HG02885 (cell line): Measurements from ENCODE around the gene SGMS1.
"Not testable (repeated sequence)": the region's sequence is repeated elsewhere in the genome, so short reads cannot be mapped to it uniquely, and the experiment has no call there.

ENCODE experiments used
- ATAC-seq: cut with Tn5 transposase; IDR thresholded peaks from one replicate; pipeline ENCODE4 v1.9.1; 2021; ENCODE audit warnings: mild to moderate bottlenecking; ENCODE audit not compliant: unreplicated experiment, poor library complexity

SGMS1 gene

DNA sequence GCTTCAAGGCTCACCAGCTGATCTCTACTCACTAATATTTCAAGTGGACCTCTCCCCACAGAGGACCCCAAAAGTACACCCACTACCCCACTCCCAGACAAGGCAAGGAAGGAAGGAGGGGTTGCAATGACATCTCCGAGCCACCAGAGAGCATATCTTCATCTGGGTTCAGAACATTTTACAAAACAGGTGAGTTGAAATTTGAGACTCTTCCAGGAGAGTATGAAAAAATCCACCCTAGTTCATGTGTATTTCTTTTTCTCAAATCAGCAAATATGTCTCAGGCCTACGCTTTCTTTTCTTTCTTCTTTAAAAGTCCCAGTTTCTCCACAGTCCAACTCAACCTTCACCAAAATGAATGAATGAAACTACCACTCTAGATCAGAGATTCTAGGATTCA, 61.9 kb downstream of the SGMS1 start:
- no peak for ATAC-seq

DNA sequence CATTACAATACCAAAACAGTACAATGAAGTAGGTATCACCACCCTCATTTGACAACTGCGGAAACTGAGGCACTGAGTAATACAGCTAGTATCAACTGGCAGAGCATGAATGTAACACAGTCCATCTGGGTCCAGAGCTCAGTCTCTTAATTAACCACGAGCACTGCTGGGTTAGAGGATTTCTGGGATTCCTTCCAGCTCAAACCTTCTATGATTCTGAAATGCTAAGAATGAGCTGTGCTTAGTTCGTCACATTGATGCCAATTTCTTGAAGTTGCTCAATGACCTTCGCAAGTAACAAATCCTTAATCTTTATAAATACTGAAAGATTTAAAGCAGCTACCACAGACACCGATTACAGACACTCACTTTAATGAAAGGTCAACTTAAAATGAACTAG, 62.5 kb downstream of the SGMS1 start:
- no peak for ATAC-seq

DNA sequence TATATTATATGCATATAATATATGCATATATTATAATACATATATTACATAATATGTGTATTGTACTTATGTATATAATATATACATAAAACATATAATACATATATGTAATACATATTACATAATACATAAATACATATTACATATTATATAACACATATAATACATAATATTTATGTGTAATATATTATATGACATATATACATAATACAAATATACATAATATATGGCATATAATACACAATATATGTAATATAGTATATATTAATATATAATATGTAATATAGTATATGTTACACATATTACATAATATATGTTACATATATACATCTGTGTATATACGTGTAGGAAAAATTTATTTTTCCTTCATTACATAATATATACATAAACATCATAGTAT, 63.4 kb downstream of the SGMS1 start:
- no peak for ATAC-seq

DNA sequence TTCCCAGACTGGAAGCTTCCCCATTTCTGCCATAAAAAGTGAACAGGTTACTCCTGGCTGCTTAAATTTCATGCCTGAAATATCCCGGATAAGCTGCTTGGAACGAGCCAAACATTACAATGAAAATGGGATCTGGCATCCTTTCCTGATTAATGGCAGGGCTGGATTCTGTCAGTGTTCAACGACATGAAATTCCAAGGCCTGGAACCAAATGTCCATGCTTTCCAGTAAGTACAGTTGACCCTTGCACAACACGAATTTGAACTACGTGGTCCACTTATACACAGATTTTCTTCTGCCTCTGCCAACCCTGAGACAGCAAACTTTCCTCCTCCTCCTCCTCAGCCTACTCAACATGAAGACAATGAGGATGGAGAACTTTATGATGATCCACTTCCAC, 65.4 kb downstream of the SGMS1 start:
- no peak for ATAC-seq

DNA sequence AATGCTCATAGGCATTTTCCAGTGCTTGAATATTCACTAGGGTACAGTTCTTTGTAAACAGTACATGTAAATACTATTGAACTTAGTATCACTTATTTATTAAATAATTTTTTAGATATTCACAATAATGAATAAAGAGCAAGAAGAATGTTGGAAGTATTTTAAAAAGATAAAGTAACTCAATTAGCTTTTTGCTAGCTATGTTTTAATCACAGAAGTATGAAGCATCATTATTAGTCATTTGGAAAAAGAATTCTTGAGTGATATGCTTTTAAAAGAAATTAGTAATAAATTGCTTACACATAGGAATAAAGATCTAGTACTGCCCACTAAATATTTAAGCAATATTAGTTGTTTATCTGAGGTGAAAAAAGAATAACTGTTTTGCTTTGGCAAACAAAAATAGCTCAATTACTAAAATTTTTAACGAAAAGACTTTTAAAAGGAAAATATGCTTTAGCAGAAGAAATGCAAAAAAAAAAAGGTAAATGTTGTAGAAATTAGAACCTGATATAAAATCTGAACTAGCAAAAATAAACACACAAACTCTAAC, 66.5 kb downstream of the SGMS1 start:
- no peak for ATAC-seq

DNA sequence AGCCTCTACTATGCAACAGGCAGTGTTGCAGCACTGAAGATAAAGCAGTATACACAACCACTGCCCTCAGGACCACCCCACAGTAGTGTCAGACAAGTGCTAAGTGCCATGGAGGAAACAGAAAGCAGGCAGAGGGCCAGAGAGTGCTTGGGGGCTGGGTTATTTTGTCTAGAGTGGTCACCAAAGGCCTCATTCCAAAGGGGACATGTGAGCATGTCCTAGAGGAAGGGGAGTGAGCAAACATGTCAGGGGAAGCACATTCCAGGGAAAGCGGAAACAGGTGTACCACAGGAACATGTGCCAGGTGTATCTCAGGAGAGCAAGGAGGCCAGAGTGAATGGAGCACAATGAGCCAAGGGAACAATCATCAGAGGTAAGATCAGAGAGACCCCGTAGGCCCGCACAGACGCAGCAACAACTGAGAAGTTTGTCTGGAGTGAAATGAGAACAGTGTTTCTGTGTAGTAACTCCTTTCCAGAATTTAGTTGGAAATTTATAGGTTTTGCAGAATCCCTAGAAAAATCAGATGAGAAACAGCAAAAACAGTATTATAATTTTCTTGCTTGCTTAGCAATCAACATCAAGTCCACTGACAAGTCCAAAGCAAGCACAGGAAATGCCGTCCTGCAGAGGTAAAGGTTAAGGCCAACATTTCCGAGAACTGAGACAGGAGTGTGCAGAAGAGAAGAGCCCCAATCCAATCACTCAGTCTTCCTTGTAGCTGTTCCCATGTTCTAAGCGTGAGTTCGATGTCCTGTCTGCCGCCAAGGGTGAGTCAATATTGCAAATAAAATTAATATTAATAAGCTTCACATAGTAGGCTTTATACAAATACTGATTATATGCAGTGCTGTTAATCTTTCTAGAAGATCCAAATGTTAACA, 67.3 kb downstream of the SGMS1 start:
- ATAC-seq: no peak

DNA sequence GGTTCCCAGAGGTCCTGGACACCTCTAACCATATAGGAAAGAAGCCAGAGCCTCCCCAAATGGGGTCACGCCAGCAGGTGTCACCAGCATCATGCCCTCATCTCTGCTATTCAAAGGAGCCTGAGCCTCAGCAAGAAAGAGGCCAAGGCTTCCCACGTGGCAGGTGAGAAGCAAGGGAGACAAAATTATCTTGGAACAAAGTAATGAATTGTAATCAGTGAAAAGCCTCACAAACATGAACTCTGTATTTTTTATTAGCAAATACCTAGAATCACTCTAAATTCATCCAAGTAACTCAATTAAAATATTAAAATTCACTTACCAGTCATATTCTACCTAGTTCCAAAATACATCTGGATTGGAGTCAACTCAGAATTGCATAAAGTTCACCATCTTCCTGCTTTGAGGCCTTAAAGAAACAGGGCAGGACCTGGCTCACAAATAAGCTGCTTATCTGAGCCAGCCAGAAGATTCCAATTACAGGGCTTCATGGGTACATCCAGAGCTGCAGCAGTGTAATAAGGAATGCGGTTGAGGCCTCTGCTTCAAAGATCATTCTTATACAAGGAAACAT, 68.7 kb downstream of the SGMS1 start:
- ATAC-seq: peak; percentile 58

DNA sequence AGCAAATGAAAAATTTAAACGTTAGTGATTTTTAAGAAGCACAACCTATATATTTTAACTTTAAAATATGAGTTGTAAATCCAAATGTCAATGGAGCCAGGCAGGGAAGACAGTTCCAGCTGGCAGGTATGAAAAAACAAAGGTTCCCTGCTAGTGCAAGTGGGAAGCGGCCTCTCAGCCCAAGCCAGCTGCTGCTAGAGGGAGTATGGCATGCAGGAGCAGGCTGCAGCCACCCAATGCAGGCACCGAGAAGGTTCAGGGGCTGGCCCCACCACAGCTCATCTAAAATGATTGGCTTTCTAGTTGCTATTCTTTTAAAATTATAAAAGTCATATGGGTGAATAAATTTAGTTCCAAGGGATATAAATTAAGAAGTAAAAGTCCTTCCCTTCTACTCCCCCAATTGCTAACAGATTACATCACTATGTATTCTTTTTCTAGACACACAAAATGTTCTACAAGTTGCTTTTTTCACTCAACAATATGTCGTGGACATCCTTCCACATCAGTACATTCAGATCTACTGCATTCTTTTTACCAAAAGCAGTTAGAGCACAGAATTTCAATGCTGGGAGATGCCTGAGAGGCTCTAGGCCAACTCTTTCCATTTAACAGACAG, 69.3 kb downstream of the SGMS1 start:
- ATAC-seq: peak; percentile 3

DNA sequence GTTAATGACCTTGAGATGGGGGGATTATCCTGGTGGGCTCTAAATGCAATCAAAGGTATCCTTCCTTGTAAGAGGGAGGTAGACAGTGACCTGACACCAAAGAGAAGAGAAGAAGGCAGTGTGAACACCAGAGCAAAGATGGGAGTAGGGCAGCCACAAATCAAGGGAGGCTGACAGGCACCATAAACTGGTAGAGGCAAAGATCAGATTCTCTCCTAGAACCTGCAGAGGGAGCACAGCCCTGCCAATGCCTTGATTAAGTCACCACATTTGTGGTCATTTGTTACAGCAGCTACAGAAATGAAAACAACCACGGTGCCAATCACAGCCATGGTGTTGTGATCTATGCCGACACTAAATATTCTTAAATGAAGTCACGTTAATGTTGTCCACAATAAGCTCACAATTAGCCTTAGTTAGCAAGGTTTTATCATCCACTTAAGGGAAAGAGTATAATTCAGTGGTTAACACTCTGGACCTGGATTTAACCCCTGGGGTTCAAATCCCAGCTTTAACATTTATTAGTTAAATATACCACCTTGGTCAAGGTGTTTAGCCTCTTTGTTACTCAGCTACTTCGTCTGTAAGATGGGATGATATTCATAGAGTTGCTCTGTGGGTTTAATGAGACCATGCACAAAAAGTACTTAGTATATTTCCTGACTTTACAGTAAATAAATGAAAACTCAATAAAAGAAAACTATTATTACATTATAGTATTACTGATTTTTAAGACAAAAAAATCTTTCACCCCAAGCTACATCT, 70.8 kb downstream of the SGMS1 start:
- peak; percentile 67 for ATAC-seq

DNA sequence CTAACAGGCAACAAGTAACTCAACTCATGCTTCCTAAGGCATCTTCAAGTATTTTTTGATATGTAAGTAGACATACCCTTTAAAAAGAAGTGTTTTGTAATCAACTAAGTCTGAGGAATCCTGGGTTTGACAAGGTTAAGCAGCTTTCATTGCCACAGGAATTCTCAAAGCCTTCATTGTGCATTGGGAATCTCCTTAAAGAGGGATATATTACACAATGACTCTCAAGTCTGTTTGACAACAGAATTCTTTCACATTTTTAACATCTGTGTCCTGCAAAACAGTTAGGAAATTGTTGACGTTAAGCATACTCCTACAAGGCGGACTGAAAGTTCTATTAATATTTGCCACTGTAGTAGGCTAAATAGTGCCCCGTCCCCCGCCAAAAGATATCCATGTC, 71.4 kb downstream of the SGMS1 start:
- ATAC-seq: no peak

DNA sequence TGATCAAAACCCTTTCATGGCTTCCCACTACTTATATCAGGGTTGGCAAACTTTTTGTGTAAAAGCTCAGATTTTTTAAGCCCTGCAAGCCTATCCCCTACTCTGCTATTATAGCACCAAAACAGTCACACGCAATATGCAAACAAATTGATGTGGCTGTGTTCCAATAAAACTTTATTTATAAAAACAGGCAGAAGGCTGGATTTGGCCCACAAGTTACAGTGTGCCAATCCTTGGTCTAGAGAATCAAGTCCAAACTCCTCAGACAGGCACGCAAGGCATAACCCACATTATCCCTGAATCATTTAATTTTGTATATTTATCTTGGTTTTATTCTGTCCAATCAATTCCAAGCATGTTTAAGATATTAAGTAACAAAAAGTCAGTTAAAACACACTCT, 71.9 kb downstream of the SGMS1 start:
- no peak for ATAC-seq

DNA sequence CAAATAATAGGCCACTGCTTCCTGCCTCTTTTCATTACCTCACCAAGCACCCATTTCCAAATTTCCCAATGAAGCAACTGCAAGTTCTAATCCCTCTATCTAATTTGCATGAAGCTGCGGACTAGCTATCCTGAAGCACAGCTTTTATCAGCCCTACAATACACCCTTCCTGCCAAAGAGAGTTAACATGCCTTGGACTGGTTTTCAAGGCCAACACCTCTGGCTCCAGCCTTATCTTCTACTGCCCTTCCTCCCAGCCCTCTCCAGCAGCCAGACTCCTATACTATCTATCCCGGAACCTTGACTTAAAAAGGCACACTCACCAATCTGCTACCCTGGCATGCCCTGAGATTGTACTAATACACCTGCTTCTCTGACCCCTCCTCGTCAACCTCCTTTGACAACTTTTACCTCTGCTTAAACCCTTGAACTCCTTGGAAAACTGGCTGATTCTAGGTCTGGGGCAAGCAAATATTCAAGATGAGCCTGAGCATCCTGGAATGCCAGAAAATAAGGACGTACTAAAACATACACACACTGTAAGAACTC, 73.4 kb downstream of the SGMS1 start:
- no peak for ATAC-seq

DNA sequence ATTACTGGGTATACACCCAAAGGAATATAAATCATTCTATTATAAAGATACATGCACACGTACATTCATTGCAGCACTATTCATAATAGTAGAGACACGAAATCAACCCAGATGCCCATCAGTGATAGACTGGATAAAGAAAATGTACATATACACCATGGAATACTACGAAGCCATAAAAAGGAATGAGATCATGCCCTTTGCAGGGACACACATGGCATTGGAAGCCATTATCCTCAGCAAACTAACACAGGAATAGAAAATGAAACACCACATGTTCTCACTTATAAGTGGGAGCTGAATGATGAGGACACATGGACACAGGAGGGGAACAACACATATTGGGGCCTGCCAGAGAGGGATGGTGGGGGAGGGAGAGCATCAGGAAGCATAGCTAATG, 74.6 kb downstream of the SGMS1 start:
- ATAC-seq: not testable (repeated sequence)

DNA sequence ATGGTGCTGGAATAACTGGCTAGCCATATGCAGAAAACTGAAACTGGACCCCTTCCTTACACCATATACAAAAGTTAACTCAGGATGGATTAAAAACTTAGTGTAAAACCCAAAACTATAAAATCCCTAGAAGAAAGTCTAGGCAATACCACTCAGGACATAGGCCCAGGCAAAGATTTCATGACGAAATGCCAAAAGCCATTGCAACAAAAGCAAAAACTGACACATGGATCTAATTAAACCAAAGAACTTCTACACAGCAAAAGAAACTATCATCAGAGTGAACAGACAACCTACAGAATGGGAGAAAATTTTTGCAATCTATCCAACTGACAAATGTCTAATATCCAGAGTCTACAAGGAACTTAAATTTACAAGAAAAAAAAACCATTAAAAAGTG, 75.3 kb downstream of the SGMS1 start:
- ATAC-seq: not testable (repeated sequence)

DNA sequence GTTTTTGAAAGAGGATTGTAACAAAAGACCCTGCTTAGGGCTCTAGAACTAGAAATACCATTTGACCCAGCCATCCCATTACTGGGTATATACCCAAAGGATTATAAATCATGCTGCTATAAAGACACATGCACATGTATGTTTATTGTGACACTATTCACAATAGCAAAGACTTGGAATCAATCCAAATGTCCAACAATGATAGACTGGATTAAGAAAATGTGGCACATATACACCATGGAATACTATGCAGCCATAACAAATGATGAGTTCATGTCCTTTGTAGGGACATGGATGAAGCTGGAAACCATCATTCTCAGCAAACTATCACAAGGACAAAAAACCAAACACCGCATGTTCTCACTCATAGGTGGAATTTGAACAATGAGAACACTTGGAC, 77.5 kb downstream of the SGMS1 start:
- not testable (repeated sequence) for ATAC-seq

DNA sequence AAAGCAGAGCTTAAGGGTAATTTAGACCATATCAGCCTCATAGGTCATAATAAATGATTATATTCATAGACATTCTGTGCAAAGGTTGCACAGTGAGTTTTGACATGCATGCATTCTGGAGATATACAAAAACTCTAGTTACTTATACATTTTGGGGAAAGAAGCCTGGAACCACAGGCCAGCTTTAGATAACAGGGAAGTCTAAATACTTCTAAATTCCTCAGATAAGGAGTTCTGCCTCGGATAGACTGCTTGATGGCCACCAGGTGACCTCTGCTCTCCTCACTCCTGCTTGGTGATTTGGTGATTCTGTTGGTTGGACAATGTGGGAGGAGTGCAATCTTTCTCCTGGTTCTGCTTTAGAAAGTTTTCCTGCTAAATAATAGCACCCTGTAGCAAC, 77.9 kb downstream of the SGMS1 start:
- no peak for ATAC-seq

DNA sequence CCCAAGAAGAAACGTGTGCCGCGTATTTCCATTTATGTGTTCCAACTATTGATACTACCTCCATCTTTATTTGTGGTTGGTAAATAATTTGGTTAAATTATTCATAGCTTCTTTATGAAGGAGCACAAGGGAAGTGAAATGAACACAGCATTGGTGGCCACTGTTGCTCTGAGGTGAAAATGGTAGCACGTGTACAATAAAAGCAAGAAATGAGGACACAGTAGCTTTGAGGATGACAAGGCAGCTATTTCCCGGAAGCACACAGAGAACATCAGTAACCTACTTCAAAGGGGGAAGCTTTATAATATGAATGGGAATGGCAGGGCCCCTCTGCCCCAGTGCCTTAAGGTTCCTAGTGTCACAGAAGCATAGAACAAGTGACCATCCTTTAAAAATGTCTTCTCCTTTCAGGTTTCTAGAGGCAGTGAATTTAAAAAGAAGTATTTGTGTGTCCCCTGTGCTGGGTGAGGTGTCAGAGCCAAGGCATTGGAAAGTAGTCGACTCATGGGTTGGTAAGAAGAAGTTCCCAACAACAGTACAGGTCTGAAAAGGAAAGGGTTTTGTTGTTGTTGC, 78.8 kb downstream of the SGMS1 start:
- no peak for ATAC-seq

DNA sequence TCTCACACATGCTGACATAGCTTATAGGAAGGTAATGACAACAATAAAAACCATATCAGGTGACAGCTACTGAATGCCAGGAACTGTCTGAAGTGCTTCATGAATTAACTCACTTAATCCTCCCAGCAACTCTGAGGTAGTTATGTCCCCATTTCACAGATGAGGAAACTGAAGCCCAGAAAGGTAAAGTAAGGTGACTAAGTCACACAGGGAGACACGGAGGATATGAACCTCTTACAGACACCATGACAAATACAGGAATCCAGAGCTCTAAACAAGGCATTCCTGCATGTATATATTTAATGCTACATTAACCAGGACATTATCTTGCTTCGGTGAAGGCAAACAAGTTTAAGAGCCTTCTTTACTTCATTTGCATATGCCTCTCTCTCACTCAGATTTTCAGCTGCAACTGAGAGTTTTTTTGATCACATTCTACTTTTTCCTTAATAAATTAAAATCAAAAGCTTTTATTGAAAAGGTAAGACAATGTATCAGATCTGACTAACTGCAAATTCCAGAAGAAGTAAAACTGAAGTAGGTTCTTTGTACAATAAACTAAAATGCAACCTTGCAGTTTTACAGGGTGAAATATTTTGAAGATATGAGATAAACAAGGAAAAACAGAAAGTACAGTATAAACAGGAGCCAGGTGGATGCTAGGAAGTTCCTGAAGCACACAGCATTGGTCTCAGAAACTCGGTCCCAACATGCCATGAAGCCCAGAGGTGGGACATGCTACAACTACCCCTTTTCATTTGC, 79.5 kb downstream of the SGMS1 start:
- ATAC-seq: no peak

DNA sequence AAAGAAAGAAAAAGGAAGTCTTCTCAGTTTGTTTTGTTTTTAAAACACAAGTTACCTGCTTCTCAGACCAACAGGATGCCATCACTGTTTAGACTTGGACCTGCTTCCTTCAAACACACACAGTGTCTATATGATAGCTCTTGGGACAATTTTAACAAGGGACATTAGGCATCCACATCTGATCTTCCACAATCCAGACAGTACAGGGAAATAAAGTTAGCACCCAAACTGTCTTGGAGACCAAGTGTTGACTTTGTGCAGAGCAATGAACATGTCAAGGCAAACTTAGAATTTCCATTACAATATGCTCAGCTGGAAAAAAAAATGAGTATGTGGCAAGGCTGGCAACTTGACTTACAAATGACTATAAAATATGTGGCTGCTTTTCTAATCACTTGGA, 80.9 kb downstream of the SGMS1 start:
- no peak for ATAC-seq
